Ectodermal cell (in vitro differentiated cells): ENCODE results near the gene ZNF618.

Experiments
- H3K27ac ChIP-seq: 2 replicates; pipeline ENCODE4 v1.7.0; 2013; ENCODE audit warnings: mild to moderate bottlenecking, low read depth, low read length; ENCODE audit not compliant: insufficient read depth, poor library complexity, severe bottlenecking
- H3K27me3 ChIP-seq: 2 replicates; pipeline ENCODE4 v1.7.0; 2013; ENCODE audit warnings: mild to moderate bottlenecking, low read length; ENCODE audit not compliant: insufficient read depth, control insufficient read depth, poor library complexity, severe bottlenecking
- H3K36me3 ChIP-seq: one replicate; pipeline ENCODE4 v1.7.0; 2013; ENCODE audit warnings: low read length; ENCODE audit not compliant: control insufficient read depth, insufficient read depth
- H3K4me1 ChIP-seq: one replicate; pipeline ENCODE4 v1.7.0; 2013; ENCODE audit warnings: low read length; ENCODE audit not compliant: control insufficient read depth, insufficient read depth
- H3K4me3 ChIP-seq: 2 replicates; pipeline ENCODE4 v1.7.0; 2013; ENCODE audit warnings: low read depth, low read length, control low read depth; ENCODE audit not compliant: insufficient read depth
- H3K9me3 ChIP-seq: 2 replicates; pipeline ENCODE4 v1.7.0; 2013; ENCODE audit warnings: mild to moderate bottlenecking, low read length, moderate library complexity; ENCODE audit not compliant: control insufficient read depth
- WGBS, 2 experiments: methylation state at CpG; one replicate each; pipeline ENCODE4 v1.1.7; 2013; ENCODE audit warnings: missing lambda C conversion rate in 2 of 2; 5-methylcytosine and 5-hydroxymethylcytosine counted together

ZNF618 gene

GRCh38 chr9:114026335-114026734 lies 150.2 kb downstream of the ZNF618 start:
- 94 to 96% methylated on average over 4 of the region's 4 CpGs for WGBS, 2 experiments
- peaks cover 15% of the 10 kb centered on the region for H3K36me3 ChIP-seq
- no peak overlapping the region for H3K4me3 ChIP-seq
- H3K4me1 ChIP-seq: no peaks in the 10 kb centered on the region
- H3K9me3 ChIP-seq: no peaks in the 10 kb centered on the region
- H3K27ac ChIP-seq: no peak overlapping the region
- H3K27me3 ChIP-seq: no peaks in the 10 kb centered on the region

- WGBS, 2 experiments: 88% methylated on average over 13 of the region's 13 CpGs
- H3K27ac ChIP-seq: no peak overlapping the region
- peaks cover 11% of the 10 kb centered on the region for H3K36me3 ChIP-seq
- peaks cover 6% of the 10 kb centered on the region for H3K4me1 ChIP-seq
- H3K4me3 ChIP-seq: no peak overlapping the region
- H3K27me3 ChIP-seq: no peaks in the 10 kb centered on the region
- no peaks in the 10 kb centered on the region for H3K9me3 ChIP-seq
Observed at GRCh38 chr9:114027159-114027862, 151.2 kb downstream of the ZNF618 start.

GRCh38 chr9:114027863-114028465 lies 151.9 kb downstream of the ZNF618 start:
- H3K4me1 ChIP-seq: peaks cover 10% of the 10 kb centered on the region
- WGBS, 2 experiments: 92 to 93% methylated on average over 4 of the region's 4 CpGs

GRCh38 chr9:114028646-114029045 lies 152.5 kb downstream of the ZNF618 start:
- peaks cover 7% of the 10 kb centered on the region for H3K36me3 ChIP-seq

More at GRCh38 chr9:114027863-114028465, 151.9 kb downstream of the ZNF618 start:
- no peaks in the 10 kb centered on the region for H3K27me3 ChIP-seq
- H3K9me3 ChIP-seq: no peaks in the 10 kb centered on the region
- H3K36me3 ChIP-seq: peaks cover 7% of the 10 kb centered on the region
- no peak overlapping the region for H3K27ac ChIP-seq
- H3K4me3 ChIP-seq: no peak overlapping the region

GRCh38 chr9:114029311-114030170 lies 153.4 kb downstream of the ZNF618 start:
- no peaks in the 10 kb centered on the region for H3K9me3 ChIP-seq
- H3K36me3 ChIP-seq: peaks cover 13% of the 10 kb centered on the region
- no peak overlapping the region for H3K27ac ChIP-seq
- 94 to 95% methylated on average over 12 of the region's 12 CpGs for WGBS, 2 experiments
- H3K4me1 ChIP-seq: peaks cover 10% of the 10 kb centered on the region
- H3K4me3 ChIP-seq: no peak overlapping the region
- no peaks in the 10 kb centered on the region for H3K27me3 ChIP-seq

More at GRCh38 chr9:114028646-114029045, 152.5 kb downstream of the ZNF618 start:
- Histone ChIP-seq H3K4me3 (no peak overlapping the region), H3K27me3 (no peaks in the 10 kb centered on the region), H3K27ac (no peak overlapping the region), H3K4me1 (peaks cover 10% of the 10 kb centered on the region), H3K9me3 (no peaks in the 10 kb centered on the region)
- WGBS, 2 experiments: 95 to 96% methylated on average over 22 of the region's 22 CpGs

- H3K27ac ChIP-seq: no peak overlapping the region
- no peaks in the 10 kb centered on the region for H3K27me3 ChIP-seq
- peaks cover 13% of the 10 kb centered on the region for H3K36me3 ChIP-seq
- no peak overlapping the region for H3K4me3 ChIP-seq
- peaks cover 10% of the 10 kb centered on the region for H3K4me1 ChIP-seq
- 96 to 97% methylated on average over 9 of the region's 9 CpGs for WGBS, 2 experiments
- no peaks in the 10 kb centered on the region for H3K9me3 ChIP-seq
Observed at GRCh38 chr9:114030364-114030763, 154.3 kb downstream of the ZNF618 start.

- Histone ChIP-seq H3K36me3 (peaks cover 17% of the 10 kb centered on the region), H3K27me3 (no peaks in the 10 kb centered on the region)
- WGBS, 2 experiments: 92 to 94% methylated on average over 7 of the region's 7 CpGs
Observed at GRCh38 chr9:114031037-114031630, 155.0 kb downstream of the ZNF618 start.

GRCh38 chr9:114031948-114032840 lies 156.1 kb downstream of the ZNF618 start:
- Histone ChIP-seq H3K27ac (peak overlapping the region; percentile 3), H3K36me3 (peaks cover 28% of the 10 kb centered on the region), H3K4me3 (no peak overlapping the region), H3K4me1 (peaks cover 10% of the 10 kb centered on the region), H3K27me3 (no peaks in the 10 kb centered on the region), H3K9me3 (no peaks in the 10 kb centered on the region)
- 90 to 91% methylated on average over 19 of the region's 19 CpGs for WGBS, 2 experiments

More at GRCh38 chr9:114031037-114031630, 155.0 kb downstream of the ZNF618 start:
- Histone ChIP-seq H3K4me3 (no peak overlapping the region), H3K4me1 (peaks cover 10% of the 10 kb centered on the region), H3K27ac (no peak overlapping the region), H3K9me3 (no peaks in the 10 kb centered on the region)

- H3K36me3 ChIP-seq: peaks cover 23% of the 10 kb centered on the region
- H3K27ac ChIP-seq: no peak overlapping the region
- no peaks in the 10 kb centered on the region for H3K9me3 ChIP-seq
- H3K4me3 ChIP-seq: no peak overlapping the region
- no peaks in the 10 kb centered on the region for H3K27me3 ChIP-seq
- 72 to 77% methylated on average over 12 of the region's 12 CpGs for WGBS, 2 experiments
- H3K4me1 ChIP-seq: peaks cover 16% of the 10 kb centered on the region
Observed at GRCh38 chr9:114033397-114034103, 157.4 kb downstream of the ZNF618 start.
